ENCODE results near the gene ZBTB5. TPM values are rescaled to one million over a fixed set of nuclear protein-coding genes. Genes with fewer than 3 reads are reported as not detected.

The ZBTB5 gene
- total and polyA plus RNA-seq, 2 of the 13 experiments (the other 11 are each of a cell fraction or from before 2014, with no cell fraction given) = 12.5 to 20.5 TPM

DNA sequence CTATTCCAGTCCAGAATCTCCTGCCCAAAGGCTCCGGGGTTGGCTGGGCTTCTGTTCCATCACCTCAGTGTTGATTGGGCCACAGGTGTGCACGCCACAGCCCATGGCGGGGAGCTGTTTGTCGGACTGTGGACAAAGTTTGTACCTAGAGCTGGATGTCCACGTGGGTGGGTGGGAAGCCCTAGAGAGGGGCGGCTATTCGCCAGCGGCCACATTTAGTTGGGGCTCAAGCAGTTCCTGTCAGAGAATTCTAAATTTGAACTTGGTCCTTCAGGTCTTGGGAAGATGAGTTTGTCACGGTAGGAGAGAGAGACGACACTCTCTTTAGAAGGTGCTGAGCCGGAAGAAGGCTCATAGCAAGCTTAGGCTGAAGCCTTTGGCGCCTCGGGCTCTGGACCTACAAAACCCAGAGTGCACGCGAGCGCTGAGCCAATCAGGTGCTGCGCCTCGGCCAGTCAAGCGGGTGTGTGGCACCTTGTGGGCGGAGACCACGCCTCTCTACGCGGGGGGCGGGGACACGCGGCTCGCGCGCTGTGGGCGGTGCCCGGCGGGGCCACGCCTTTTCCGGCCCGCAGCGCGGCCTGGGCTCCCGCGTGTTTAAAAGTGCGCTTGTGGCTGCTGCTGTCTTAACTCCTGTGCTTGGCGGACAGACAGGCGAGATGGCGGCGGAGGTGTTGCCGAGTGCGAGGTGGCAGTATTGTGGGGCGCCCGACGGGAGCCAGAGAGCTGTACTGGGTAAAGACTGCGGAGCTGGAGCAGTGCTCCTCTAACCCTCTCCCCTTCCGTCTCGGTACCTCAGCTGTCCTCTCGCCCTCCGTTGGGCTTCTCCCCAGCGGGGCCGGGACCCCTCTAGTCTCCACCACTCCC lies 20.4 kb upstream of the ZBTB5 start, which contains the start of gene POLR1E (continued):
- TF ChIP-seq, protein P1, sequence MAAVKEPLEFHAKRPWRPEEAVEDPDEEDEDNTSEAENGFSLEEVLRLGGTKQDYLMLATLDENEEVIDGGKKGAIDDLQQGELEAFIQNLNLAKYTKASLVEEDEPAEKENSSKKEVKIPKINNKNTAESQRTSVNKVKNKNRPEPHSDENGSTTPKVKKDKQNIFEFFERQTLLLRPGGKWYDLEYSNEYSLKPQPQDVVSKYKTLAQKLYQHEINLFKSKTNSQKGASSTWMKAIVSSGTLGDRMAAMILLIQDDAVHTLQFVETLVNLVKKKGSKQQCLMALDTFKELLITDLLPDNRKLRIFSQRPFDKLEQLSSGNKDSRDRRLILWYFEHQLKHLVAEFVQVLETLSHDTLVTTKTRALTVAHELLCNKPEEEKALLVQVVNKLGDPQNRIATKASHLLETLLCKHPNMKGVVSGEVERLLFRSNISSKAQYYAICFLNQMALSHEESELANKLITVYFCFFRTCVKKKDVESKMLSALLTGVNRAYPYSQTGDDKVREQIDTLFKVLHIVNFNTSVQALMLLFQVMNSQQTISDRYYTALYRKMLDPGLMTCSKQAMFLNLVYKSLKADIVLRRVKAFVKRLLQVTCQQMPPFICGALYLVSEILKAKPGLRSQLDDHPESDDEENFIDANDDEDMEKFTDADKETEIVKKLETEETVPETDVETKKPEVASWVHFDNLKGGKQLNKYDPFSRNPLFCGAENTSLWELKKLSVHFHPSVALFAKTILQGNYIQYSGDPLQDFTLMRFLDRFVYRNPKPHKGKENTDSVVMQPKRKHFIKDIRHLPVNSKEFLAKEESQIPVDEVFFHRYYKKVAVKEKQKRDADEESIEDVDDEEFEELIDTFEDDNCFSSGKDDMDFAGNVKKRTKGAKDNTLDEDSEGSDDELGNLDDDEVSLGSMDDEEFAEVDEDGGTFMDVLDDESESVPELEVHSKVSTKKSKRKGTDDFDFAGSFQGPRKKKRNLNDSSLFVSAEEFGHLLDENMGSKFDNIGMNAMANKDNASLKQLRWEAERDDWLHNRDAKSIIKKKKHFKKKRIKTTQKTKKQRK (IDR thresholded peaks at IDR 0.05; ENCODE audit: low read length) = no peak
- TF ChIP-seq ZNF766 (CRISPR knock-in tag; IDR thresholded peaks at IDR 0.05; ENCODE audit: borderline replicate concordance) (peak; percentile 44; the same call in 1 of the 2 replicates), ZNF292 (CRISPR knock-in tag; IDR thresholded peaks at IDR 0.05; ENCODE audit: borderline replicate concordance, low read depth) (peak; percentile 32; the same call in 1 of the 2 replicates), ATF7-NPFF (CRISPR knock-in tag; IDR thresholded peaks at IDR 0.05; ENCODE audit: low read depth) (no peak), ZNF737 (CRISPR knock-in tag; IDR thresholded peaks at IDR 0.05; ENCODE audit: borderline replicate concordance) (no peak), ZNF468 (CRISPR knock-in tag; IDR thresholded peaks at IDR 0.05) (no peak), TMF1 (CRISPR knock-in tag; IDR thresholded peaks at IDR 0.05; ENCODE audit: low read depth) (peak; percentile 85), HNRNPK (IDR thresholded peaks at IDR 0.05; ENCODE audit: low read depth, low read length, poor library complexity, severe bottlenecking) (no peak), SNAI1 (CRISPR knock-in tag; IDR thresholded peaks at IDR 0.05; ENCODE audit: borderline replicate concordance) (no peak), KDM3A (CRISPR knock-in tag; IDR thresholded peaks at IDR 0.05; ENCODE audit: low read depth) (no peak), ZMYM2 (CRISPR knock-in tag; IDR thresholded peaks at IDR 0.05) (no peak)
- TF ChIP-seq, protein P2, sequence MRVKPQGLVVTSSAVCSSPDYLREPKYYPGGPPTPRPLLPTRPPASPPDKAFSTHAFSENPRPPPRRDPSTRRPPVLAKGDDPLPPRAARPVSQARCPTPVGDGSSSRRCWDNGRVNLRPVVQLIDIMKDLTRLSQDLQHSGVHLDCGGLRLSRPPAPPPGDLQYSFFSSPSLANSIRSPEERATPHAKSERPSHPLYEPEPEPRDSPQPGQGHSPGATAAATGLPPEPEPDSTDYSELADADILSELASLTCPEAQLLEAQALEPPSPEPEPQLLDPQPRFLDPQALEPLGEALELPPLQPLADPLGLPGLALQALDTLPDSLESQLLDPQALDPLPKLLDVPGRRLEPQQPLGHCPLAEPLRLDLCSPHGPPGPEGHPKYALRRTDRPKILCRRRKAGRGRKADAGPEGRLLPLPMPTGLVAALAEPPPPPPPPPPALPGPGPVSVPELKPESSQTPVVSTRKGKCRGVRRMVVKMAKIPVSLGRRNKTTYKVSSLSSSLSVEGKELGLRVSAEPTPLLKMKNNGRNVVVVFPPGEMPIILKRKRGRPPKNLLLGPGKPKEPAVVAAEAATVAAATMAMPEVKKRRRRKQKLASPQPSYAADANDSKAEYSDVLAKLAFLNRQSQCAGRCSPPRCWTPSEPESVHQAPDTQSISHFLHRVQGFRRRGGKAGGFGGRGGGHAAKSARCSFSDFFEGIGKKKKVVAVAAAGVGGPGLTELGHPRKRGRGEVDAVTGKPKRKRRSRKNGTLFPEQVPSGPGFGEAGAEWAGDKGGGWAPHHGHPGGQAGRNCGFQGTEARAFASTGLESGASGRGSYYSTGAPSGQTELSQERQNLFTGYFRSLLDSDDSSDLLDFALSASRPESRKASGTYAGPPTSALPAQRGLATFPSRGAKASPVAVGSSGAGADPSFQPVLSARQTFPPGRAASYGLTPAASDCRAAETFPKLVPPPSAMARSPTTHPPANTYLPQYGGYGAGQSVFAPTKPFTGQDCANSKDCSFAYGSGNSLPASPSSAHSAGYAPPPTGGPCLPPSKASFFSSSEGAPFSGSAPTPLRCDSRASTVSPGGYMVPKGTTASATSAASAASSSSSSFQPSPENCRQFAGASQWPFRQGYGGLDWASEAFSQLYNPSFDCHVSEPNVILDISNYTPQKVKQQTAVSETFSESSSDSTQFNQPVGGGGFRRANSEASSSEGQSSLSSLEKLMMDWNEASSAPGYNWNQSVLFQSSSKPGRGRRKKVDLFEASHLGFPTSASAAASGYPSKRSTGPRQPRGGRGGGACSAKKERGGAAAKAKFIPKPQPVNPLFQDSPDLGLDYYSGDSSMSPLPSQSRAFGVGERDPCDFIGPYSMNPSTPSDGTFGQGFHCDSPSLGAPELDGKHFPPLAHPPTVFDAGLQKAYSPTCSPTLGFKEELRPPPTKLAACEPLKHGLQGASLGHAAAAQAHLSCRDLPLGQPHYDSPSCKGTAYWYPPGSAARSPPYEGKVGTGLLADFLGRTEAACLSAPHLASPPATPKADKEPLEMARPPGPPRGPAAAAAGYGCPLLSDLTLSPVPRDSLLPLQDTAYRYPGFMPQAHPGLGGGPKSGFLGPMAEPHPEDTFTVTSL (CRISPR knock-in tag; IDR thresholded peaks at IDR 0.05; ENCODE audit: borderline replicate concordance) = peak; percentile 30; the same call in 1 of the 2 replicates
- TF ChIP-seq, protein P3, sequence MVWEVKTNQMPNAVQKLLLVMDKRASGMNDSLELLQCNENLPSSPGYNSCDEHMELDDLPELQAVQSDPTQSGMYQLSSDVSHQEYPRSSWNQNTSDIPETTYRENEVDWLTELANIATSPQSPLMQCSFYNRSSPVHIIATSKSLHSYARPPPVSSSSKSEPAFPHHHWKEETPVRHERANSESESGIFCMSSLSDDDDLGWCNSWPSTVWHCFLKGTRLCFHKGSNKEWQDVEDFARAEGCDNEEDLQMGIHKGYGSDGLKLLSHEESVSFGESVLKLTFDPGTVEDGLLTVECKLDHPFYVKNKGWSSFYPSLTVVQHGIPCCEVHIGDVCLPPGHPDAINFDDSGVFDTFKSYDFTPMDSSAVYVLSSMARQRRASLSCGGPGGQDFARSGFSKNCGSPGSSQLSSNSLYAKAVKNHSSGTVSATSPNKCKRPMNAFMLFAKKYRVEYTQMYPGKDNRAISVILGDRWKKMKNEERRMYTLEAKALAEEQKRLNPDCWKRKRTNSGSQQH (CRISPR knock-in tag; IDR thresholded peaks at IDR 0.05; ENCODE audit: low read depth) = peak; percentile 23; the same call in 1 of the 2 replicates
- TF ChIP-seq, protein P4, sequence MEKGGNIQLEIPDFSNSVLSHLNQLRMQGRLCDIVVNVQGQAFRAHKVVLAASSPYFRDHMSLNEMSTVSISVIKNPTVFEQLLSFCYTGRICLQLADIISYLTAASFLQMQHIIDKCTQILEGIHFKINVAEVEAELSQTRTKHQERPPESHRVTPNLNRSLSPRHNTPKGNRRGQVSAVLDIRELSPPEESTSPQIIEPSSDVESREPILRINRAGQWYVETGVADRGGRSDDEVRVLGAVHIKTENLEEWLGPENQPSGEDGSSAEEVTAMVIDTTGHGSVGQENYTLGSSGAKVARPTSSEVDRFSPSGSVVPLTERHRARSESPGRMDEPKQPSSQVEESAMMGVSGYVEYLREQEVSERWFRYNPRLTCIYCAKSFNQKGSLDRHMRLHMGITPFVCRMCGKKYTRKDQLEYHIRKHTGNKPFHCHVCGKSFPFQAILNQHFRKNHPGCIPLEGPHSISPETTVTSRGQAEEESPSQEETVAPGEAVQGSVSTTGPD (CRISPR knock-in tag; IDR thresholded peaks at IDR 0.05) = no peak

Data from HepG2 (cell line).